GM21723 (cell line): ENCODE data around the gene LYG2.
"Not testable (repeated sequence)": the region's sequence is repeated elsewhere in the genome, so short reads cannot be mapped to it uniquely, and the experiment has no call there.

ENCODE experiments used
- ATAC-seq: cut with Tn5 transposase; IDR thresholded peaks from one replicate; pipeline ENCODE4 v1.9.1; 2021; ENCODE audit warnings: mild to moderate bottlenecking, moderate library complexity; ENCODE audit not compliant: unreplicated experiment

Gene LYG2

GRCh38 chr2:99255491-99256318 is at the start of gene LYG2:
TSS of gene LYG2 (minus strand) at chr2:99255666. CDS start at chr2:99254260, 1,406 bp downstream.
- ATAC-seq: no peak

- ATAC-seq: not testable (repeated sequence)
Observed at GRCh38 chr2:99301097-99301496, 45.6 kb upstream of the LYG2 start, which contains the start of gene LYG1. TSS of gene LYG1 (minus strand) at chr2:99301197. CDS start at chr2:99295670, 5,527 bp downstream.

- no peak for ATAC-seq
Observed at GRCh38 chr2:99299580-99299979, 44.1 kb upstream of the LYG2 start.

- ATAC-seq: no peak
Observed at GRCh38 chr2:99297994-99298393, 42.5 kb upstream of the LYG2 start.

- no peak for ATAC-seq
Observed at GRCh38 chr2:99285526-99285925, 30.1 kb upstream of the LYG2 start.

GRCh38 chr2:99279969-99280695 is 24.7 kb upstream of the LYG2 start:
- ATAC-seq: no peak

GRCh38 chr2:99278793-99279291 is 23.4 kb upstream of the LYG2 start:
- ATAC-seq: no peak

GRCh38 chr2:99278195-99278765 is 22.8 kb upstream of the LYG2 start:
- not testable (repeated sequence) for ATAC-seq

GRCh38 chr2:99275882-99276281 is 20.4 kb upstream of the LYG2 start:
- ATAC-seq: no peak

- ATAC-seq: no peak
Observed at GRCh38 chr2:99261242-99261641, 5.8 kb upstream of the LYG2 start.

- ATAC-seq: no peak
Observed at GRCh38 chr2:99260184-99260583, 4.7 kb upstream of the LYG2 start.

- no peak for ATAC-seq
Observed at GRCh38 chr2:99259465-99259864, 4.0 kb upstream of the LYG2 start.

- no peak for ATAC-seq
Observed at GRCh38 chr2:99256677-99257076, 1.2 kb upstream of the LYG2 start.

- no peak for ATAC-seq
Observed at GRCh38 chr2:99249951-99250350, 5.5 kb downstream of the LYG2 start.

- no peak for ATAC-seq
Observed at GRCh38 chr2:99242151-99242550, 13.3 kb downstream of the LYG2 start.

GRCh38 chr2:99240431-99240830 is 15.0 kb downstream of the LYG2 start:
- no peak for ATAC-seq

GRCh38 chr2:99238599-99238998 is 16.9 kb downstream of the LYG2 start:
- ATAC-seq: no peak

- not testable (repeated sequence) for ATAC-seq
Observed at GRCh38 chr2:99233177-99233576, 22.3 kb downstream of the LYG2 start.

GRCh38 chr2:99217929-99218501 is 37.5 kb downstream of the LYG2 start:
- ATAC-seq: no peak

- no peak for ATAC-seq
Observed at GRCh38 chr2:99216096-99216495, 39.4 kb downstream of the LYG2 start.

GRCh38 chr2:99205491-99205890 is 50.0 kb downstream of the LYG2 start:
- ATAC-seq: no peak
